Measurements from ENCODE around the gene RAP1GDS1. TPM values are rescaled to one million over a fixed set of nuclear protein-coding genes. Genes with fewer than 3 reads are reported as not detected.

RAP1GDS1 gene
- polyA plus RNA-seq, 1 donor (not counting 4 experiments of a cell fraction or from before 2014, with no cell fraction given) = 58.1 TPM

- no peak for DNase-seq (ENCODE audit: low read depth, low spot score)
- H3K9me1 ChIP-seq (ENCODE audit: control insufficient read depth, extremely low read depth, insufficient read depth, low read length) = no peaks in the 10 kb centered on the region
- no peak overlapping the region for H3K9ac ChIP-seq (ENCODE audit: control insufficient read depth, extremely low read depth, insufficient read depth, low read length)
- H3K27me3 ChIP-seq (ENCODE audit: control insufficient read depth, extremely low read depth, insufficient read depth, low read length) = no peaks in the 10 kb centered on the region
- FAIRE-seq = no peak
- no peaks in the 10 kb centered on the region for H4K20me1 ChIP-seq (ENCODE audit: control insufficient read depth, extremely low read depth, insufficient read depth, low read length)
- no peaks in the 10 kb centered on the region for H3K9me3 ChIP-seq (ENCODE audit: control insufficient read depth, low read depth, low read length)
- H3K36me3 ChIP-seq (ENCODE audit: control insufficient read depth in 2 of 2, extremely low read depth in 1 of 2, insufficient read depth in 2 of 2, low read length in 2 of 2) = no peaks in the 10 kb centered on the region
- H3K4me1 ChIP-seq (ENCODE audit: control insufficient read depth, extremely low read depth, insufficient read depth, low read length) = no peaks in the 10 kb centered on the region
- no peak overlapping the region for H2AFZ ChIP-seq (ENCODE audit: control insufficient read depth, low read length)
- no peak overlapping the region for H3K27ac ChIP-seq (ENCODE audit: control insufficient read depth, insufficient read depth, low read length)
- TF ChIP-seq EZH2 (IDR thresholded peaks at IDR 0.05; ENCODE audit: low read length) (no peak), CTCF (optimal IDR thresholded peaks at IDR 0.05 in 1 of 3, IDR thresholded peaks at IDR 0.05 in 1 of 3, conservative IDR thresholded peaks at IDR 0.05 in 1 of 3; ENCODE audit: extremely low read depth in 1 of 3, insufficient read depth in 2 of 3, low read length in 3 of 3) (no peak)
- H3K79me2 ChIP-seq (ENCODE audit: control insufficient read depth, insufficient read depth, low read length) = no peaks in the 10 kb centered on the region
- no peak overlapping the region for H3K4me2 ChIP-seq (ENCODE audit: control insufficient read depth, extremely low read depth, insufficient read depth, low read depth, low read length)
- dilution Hi-C loops (cut with MboI; ENCODE audit: extremely low pct_ligation_motif_present, low sequenced_read_pairs) = no loop called here
- no peak overlapping the region for H3K4me3 ChIP-seq (ENCODE audit: control insufficient read depth in 2 of 3, extremely low read depth in 1 of 3, insufficient read depth in 2 of 3, low read depth in 1 of 3, low read length in 3 of 3)
These were observed 34.8 kb upstream of the RAP1GDS1 start for GRCh38 chr4:98226396-98226795.

- dilution Hi-C loops (cut with MboI; ENCODE audit: extremely low pct_ligation_motif_present, low sequenced_read_pairs) = no loop called here
- Histone ChIP-seq H3K27me3 (ENCODE audit: control insufficient read depth, extremely low read depth, insufficient read depth, low read length) (no peaks in the 10 kb centered on the region), H3K4me1 (ENCODE audit: control insufficient read depth, extremely low read depth, insufficient read depth, low read length) (no peaks in the 10 kb centered on the region), H3K36me3 (ENCODE audit: control insufficient read depth in 2 of 2, extremely low read depth in 1 of 2, insufficient read depth in 2 of 2, low read length in 2 of 2) (no peaks in the 10 kb centered on the region), H3K4me2 (ENCODE audit: control insufficient read depth, extremely low read depth, insufficient read depth, low read depth, low read length) (no peak overlapping the region), H3K4me3 (ENCODE audit: control insufficient read depth in 2 of 3, extremely low read depth in 1 of 3, insufficient read depth in 2 of 3, low read depth in 1 of 3, low read length in 3 of 3) (no peak overlapping the region), H2AFZ (ENCODE audit: control insufficient read depth, low read length) (no peak overlapping the region), H4K20me1 (ENCODE audit: control insufficient read depth, extremely low read depth, insufficient read depth, low read length) (no peaks in the 10 kb centered on the region), H3K79me2 (ENCODE audit: control insufficient read depth, insufficient read depth, low read length) (no peaks in the 10 kb centered on the region), H3K9me3 (ENCODE audit: control insufficient read depth, low read depth, low read length) (no peaks in the 10 kb centered on the region), H3K9ac (ENCODE audit: control insufficient read depth, extremely low read depth, insufficient read depth, low read length) (no peak overlapping the region), H3K27ac (ENCODE audit: control insufficient read depth, insufficient read depth, low read length) (no peak overlapping the region), H3K9me1 (ENCODE audit: control insufficient read depth, extremely low read depth, insufficient read depth, low read length) (no peaks in the 10 kb centered on the region)
- no peak for TF ChIP-seq EZH2 (IDR thresholded peaks at IDR 0.05; ENCODE audit: low read length)
- no peak for TF ChIP-seq CTCF (optimal IDR thresholded peaks at IDR 0.05 in 1 of 3, IDR thresholded peaks at IDR 0.05 in 1 of 3, conservative IDR thresholded peaks at IDR 0.05 in 1 of 3; ENCODE audit: extremely low read depth in 1 of 3, insufficient read depth in 2 of 3, low read length in 3 of 3)
- DNase-seq (ENCODE audit: low read depth, low spot score) (no peak), FAIRE-seq (no peak)
These were observed 30.2 kb upstream of the RAP1GDS1 start for GRCh38 chr4:98230961-98231360.
